ENCODE results near the gene PRMT9.

The PRMT9 gene

DNA sequence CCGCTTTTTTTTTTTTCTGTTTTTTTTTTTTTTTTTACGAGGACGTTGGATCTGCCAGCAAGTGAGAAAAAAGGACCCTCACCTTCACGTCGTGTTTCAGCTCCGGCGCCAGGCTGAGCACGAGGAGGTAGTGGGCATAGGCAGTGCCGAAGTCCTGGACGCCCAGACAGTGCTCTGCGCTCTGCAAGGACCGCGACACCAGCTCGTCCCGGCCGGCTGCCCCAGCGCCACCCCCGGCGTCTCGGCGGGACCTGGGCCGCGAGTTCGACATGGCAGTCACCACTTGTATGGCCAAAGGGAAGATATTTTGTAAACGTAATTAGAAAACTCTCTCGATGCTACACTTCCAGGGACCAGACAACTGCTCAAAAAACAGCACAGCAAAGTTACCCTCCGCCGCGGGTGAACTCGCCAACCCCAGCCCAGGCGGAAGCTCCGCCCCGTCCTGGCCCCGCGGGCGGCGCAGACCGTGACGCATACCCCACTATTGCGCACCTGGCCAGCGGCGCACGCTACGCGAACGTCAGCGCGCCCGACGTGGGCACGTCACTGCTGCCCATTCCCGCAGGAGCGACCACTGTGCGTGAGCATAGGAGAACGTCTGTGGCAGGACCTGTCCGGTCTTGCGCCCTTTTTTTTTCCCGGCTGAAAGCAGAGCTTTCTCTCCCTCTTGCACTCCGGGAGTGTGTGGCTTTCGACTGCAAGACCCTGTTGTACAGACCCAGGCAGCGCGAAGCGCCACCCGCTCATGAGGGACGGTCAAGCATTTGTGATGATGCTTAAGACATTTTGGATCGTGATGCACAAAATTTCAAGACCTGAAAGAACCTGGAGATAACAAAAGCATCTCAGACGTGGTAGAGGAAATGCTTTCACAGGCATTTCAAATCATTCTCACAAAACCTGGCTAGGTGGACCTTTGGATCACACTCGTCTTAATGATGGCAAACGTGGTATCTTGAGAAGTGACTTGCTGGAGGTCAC lies at the start of gene PRMT9:
TSS of gene PRMT9 (minus strand) at position 447 of the 984 bp plus-strand sequence. CDS start at position 271, 176 bp downstream.
- DNase-seq (ENCODE audit: low read depth in 2 of 2), result peak; percentile 68 to 82

DNA sequence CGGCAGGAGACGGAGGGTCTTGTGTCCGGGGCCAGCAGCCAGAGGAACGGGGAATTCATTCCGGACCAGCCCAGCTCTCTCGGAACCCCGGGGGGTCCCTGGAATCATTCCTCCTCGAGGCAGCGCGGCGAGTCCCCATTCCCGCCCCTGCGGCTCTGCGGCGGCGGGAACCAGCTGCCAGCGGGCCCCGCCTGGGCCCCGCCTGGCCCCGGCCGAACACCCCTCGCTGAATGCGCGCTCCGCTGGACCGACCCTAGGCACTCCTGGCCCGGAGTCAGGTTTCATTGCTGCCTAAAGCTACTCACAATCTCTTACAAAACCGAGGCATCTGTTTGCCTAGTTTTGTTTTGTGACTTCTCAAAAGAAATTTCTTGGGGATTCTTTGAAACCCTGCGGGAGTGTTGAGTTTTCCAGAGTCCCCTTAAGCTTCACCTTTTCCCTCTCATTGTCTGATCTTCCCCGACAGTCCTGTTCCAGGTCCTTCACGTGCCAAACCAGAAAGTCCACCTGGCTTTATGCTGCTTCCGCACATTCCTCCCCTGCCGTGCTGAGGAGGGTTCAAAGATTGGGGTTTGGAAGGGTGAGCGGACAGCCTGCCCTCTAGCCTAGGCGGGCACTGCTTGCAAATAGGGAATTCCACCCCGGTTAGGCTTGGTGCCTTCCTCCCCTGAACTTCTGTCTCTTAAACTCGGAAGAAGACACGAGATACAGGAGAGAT lies 48.7 kb upstream of the PRMT9 start:
- no peak for DNase-seq (ENCODE audit: low read depth in 2 of 2)

DNA sequence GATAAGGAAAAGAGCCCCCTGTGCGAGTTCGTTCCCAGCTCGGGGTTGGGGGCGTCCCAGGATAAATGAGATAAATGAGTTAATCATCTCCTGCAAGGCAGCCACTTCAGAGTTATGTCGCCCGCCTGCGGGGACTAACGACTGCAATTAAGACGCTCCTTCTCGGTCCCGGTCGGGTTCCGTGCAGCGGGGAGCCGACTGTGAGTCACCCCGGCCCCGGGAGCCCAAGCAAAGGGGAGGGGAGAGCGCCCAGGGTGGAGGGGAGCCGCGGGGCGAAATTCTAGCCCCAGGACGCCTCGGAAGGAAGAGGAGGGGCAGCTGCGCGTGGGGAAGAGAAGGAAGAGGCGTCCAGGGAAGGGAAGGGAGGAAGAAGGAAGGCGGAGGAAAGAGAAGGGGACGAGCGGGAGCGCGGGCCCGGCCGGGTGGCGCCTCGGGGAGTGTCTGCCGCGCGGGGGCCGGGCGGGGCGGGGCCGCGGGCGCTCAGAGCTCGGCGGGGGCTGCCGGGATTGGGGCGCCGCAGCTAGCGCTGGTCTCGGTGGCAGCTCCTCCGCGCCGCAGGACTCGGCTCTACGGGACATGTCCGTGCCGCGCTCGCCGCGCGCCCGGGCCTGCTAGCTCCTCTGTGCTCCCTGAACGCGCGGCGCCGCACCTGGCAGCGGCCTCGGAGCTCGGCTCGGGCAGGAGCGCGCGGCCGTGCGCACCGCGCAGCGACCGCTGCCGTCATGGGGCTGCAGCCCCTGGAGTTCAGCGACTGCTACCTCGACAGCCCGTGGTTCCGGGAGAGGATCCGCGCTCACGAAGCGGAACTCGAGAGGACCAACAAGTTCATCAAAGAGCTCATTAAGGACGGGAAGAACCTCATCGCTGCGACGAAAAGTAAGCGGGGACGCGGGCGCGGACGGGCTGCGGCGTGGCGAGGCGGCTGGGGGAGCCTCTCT lies 47.9 kb upstream of the PRMT9 start, which contains the start of gene ARHGAP10:
TSS of gene ARHGAP10 (plus strand) at position 509 of the 938 bp plus-strand sequence. CDS start at position 723, 214 bp downstream.
- peak; percentile 38 to 58 for DNase-seq (ENCODE audit: low read depth in 2 of 2)

DNA sequence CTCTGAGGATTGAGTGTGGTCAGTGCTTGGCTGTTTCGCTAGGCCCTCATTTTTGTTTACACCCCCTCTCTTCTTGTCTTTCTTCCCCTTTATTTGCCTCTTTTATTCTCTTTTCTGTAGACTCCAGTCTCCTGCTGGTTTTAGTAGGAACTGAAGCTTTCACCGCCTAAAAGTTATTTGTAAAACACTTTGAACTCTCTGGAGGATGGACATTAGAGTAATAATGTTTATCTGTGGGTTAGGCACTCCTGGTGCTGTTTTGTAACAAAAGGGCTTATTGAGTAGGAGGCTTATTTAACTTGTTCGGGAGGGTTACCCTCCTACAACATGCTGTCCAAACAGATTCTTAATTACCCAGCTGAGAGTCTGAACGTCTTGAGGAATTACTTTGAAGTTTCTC lies 46.4 kb upstream of the PRMT9 start:
- DNase-seq (ENCODE audit: low read depth in 2 of 2), result no peak

DNA sequence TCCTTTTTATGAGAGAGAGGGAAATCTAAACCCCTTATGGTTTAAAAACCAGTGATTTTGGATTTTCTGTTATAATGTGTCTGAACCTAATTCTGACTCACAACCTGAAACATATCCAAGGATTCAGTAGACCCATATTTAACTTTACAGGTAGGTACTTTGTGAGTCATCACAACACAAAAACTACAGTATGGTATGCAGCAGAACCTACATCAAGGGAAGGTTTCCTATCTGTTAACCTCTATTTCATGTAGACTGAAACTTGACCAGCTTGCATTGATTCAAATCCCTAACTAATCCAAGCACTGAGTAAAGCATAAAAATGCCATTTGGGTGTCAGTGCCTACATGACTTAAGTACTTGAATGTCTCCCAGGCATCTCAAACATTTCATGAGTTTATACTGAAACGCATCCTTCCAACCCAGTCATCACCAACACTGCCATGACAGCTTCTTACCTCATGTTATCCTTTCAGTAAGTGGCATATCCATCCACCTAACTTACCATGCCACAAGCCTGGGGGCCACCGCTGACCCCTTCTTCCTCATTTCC lies 43.6 kb upstream of the PRMT9 start:
- no peak for DNase-seq (ENCODE audit: low read depth in 2 of 2)

DNA sequence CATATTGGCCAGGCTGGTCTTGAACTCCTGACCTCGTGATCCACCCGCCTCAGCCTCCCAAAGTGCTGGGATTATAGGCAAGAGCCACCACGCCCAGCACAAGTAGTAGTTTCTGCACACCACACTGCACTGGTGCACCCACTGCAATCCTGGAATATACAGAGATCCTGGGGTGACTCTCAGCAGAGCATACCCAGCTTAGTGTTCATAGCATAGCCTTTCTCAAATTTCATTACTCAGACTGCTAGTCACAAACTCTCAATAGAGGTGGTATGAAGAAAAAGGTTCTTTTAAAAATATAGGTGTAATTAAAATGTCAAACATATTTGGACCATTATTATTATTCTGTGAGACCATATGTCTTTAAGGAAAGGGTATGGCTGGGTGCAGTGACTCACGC lies 41.7 kb upstream of the PRMT9 start:
- DNase-seq (ENCODE audit: low read depth in 2 of 2), result no peak

DNA sequence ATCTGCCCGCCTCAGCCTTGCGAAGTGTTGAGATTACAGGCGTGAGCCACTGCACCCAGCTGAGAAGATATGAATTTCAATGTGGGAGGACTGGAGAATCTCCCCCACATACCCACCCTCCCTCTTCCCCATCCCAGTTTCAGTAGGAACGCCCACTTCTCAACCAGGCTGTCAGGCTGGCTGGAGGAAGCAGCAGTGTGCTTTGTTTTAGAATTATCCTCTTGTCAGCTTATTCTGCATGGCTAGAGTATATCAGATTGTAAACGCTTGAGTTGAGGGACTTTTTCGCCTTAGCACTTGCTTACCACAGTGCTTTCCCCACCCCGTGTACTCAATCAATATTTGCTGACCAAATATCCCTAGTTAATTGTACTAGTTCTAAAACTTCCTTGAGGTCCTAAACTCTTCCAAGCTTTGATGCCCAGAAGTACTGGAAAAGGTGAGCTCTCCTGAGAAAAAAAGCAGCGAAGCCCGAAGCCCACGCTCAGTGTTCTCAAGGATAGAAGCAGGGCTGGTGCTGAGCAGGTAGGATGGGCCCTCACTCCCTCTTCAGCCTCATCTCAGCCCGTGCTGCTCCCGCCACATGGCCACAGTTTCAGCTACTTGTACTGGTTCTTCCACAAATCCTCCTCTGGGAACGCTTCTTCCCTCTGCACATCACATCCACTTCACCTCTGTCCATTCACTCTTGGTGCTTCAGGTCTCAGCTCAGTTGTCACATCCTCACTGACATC lies 40.7 kb upstream of the PRMT9 start:
- no peak for DNase-seq (ENCODE audit: low read depth in 2 of 2)

DNA sequence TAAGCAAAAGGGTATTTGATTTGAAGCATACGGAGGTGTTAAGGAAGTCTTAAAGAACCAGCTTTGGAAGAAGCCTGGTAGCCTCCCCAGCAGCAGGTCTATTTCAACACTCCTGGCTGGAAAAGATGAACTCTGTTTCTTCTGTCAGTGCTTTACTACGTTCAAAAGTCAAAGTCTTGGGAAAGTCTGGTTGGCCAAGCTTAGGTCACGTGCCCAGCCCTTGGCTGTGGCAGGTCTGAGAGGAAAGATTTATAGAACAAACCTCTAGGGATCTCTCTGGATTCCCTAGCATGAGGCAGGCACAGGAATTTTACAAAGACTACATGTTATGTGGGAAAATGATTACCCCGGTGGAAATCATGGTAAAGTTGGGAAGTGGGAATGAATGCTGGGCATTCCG lies 39.4 kb upstream of the PRMT9 start:
- no peak for DNase-seq (ENCODE audit: low read depth in 2 of 2)

DNA sequence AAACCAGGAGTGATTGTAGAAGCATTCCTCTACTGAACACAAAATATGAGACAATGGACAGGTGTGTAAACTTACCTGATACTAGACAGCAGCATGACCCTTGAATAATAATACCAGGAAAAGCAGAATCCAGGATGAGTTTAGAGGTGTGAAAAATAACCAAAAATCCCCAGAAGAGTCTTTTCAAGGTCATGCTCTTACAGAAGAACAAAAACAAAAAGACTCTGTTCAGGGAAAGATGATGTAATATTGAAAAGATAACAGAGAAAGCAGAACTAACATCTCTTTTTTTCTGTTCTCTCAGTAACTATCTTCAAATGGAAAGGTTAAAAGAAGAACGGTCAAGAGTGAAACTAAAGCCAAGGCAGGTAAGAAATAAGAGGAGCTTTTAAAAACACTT lies 33.9 kb upstream of the PRMT9 start:
- no peak for DNase-seq (ENCODE audit: low read depth in 2 of 2)

DNA sequence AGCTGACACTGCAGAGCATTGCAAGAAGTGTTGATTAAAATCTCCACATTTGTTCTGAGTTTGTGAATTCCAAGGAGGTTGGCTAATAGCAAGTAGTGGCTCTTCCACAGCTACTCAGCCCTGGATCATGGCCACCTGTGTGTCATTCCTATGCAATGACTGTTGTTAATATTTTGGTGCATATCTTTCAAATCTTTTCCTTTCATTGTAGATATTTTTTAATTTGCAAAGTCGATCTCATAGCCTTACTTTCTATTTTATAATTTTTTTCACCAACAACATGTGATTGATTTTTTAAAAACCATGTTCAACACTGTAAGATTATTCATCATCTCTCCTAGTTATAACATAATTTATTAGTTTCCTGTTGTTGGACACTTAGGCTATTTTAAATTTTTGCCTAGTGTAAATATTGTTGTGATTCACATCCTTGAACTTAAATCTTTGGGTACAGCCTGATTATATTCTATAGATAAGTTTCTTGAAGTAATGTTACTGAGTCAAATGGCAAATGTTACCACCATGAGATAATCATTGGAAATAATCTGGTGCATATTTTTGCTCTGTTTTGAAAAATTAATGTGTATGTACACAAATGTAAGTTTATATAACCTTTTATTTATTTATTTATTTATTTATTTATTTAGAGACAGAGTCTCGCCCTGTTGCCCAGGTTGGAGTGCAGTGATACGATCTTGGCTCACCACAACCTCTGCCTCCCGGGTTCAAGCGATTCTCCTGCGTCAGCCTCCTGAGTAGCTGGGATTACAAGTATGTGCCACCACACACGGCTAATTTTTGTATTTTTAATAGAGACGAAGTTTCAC lies 30.8 kb upstream of the PRMT9 start:
- no peak for DNase-seq (ENCODE audit: low read depth in 2 of 2)

DNA sequence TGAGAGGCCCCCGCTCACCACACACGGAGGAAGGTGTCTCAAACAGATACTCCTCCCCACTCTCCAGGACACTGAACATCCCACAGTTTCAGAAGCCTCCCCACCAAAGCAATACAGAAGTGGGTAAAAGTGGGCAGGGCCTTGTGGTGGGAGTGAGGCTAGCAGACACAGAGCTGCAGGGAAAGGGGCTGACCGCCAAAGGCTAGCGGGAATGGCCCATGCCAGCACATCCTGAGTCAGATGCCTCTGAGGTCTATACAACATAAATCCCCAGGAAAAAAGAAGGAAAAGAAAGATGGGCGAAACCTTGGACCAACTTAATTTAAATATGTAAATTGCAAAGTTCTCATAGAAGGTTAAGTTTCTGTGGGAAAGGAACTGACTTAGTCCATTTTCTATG lies 26.0 kb upstream of the PRMT9 start:
- no peak for DNase-seq (ENCODE audit: low read depth in 2 of 2)

DNA sequence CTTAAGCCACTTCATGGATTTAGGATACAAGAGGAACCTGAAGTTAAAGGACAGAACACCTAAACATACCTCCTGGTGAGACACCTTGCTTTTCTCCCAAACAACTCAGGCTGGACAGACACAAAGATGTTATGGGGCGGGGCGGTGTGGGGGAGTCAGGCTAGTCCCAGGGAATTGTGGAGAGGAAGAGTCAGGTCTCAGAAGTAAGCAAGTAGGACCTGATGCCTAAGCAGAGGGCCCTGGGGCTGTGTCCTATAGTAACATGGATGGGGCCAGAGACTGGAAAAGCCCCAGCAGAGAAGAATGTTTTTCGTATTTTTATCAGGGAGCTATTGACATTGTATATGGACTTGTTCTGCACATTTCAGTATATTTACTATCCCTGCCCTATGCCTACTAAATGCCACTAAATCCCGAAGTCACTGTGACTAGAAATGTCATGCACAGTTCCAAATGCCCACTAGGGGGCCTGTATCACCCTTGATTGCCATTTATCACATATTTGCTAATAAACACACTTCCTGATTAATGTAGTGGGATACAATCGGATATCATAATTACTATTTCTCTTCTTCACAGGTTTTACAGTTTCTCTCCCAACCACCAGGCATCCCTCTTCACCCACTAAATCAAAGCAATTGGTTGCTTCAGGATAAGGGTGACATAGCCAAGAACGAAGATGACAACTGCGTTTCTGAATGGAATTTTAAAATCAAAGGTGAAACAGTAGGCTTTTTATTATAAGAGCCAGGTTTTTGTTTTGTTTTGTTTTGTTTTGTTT lies 24.1 kb upstream of the PRMT9 start:
- peak in 1 of 2 donors; percentile 24 for DNase-seq (ENCODE audit: low read depth in 2 of 2)

DNA sequence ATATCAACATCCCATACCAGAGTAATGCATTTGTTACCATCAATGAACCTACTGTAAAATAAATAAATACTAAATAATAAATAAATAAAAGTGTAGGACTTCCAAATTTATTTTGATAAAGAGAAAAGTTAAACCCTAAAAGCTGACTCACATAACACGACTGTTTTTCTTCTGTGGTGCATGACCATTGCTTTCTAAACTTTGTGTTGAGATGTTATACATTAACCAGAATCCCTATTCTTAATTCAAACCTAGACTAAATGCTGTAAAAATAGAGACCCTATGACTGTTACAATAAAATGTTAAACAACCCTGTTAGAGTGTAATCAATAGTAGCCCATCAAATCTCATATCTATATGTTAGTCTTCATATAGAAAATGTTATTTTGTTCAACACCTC lies 20.9 kb upstream of the PRMT9 start:
- no peak for DNase-seq (ENCODE audit: low read depth in 2 of 2)

DNA sequence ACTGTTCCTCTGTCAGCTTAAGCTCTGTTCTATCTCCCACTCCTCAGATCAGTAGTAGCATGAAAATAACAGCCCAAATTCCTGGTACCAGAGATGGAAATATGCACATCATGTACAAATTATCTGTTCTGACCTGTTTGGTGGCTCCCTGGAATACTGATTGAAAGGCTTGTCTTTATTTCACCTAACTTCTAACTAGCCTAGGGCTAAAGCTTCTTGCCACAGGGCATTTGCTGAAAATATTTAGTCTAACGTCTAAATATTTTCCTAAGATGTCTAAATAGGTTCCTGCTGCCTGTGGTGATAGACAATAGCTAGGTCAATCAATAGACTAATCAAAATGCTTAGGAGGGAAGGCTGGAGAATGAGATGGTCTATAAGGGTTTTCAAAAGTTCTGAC lies 12.9 kb upstream of the PRMT9 start:
- DNase-seq (ENCODE audit: low read depth in 2 of 2), result no peak

DNA sequence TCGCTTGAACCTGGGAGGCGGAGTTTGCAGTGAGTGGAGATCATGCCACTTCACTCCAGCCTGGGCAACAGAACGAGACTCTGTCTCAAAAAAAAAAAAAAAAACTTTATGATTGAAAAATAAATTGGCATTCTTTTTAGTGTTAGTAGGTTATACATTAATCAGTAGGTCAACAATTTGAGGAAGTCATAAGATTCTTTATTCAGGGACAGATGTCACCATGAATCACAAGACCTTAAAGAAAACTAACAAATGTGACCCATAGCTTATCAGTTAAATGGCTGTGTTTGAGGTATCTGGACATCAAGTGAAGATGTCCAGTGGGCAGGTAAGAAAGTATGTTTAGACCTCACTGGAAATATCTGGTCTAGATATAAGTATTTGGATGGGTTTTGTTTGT lies 9.3 kb upstream of the PRMT9 start:
- DNase-seq (ENCODE audit: low read depth in 2 of 2), result no peak

DNA sequence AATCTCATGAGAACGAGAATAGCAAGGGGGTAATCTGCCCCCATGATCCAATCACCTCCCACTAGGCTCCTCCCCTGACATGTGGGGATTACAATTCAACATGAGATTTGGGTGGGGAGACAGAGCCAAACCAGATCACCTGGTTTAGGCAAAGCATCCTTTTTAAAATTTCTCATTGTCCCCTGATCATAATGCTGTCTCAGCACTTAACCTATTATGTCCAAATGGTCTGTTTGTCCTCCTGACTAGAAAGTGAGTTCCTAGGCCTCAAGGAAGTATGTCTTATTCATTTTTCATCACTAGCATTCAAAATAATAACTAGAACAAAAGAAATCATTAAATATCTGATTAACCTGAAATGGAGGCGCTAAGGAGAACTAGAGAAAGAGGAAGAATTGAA lies 7.9 kb upstream of the PRMT9 start:
- no peak for DNase-seq (ENCODE audit: low read depth in 2 of 2)

DNA sequence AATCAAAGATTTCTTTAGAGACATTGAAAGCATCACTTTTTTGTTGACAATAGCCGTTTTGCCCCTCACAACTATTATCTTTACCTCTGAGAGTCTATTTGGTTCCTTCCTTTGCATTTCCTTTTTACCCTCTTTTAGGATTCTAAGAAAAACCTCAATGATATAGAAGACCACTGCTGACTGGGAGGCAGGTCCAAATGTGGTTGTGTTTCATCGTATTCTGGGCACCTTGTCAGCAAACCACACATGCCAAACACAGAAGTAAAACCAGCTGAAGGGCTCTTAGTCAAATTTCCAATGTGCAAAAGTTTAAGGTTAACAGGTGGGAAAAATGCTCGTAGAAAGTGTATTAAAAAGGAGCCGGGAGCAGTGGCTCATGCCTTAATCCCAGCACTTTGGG lies 5.1 kb upstream of the PRMT9 start:
- DNase-seq (ENCODE audit: low read depth in 2 of 2), result no peak

DNA sequence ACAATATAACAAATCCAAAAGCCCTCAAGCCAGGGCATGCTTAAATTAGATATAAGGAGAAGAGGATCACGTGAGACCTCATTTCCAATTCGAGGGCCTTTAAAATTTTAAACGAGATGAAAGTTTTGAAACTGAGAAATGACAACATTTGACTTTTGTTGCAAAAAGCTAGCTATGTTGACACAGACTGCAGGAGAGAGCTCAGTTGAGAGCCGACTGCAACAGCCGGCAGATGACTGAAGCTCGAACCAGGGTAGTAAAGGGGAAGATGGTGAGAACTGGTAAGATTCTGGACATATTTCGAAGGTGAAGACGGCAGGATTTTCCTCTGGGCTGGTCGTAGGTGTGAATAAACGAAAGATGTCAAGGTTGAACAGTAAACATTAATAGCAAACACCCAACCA lies 773 bp downstream of the PRMT9 start:
- no peak for DNase-seq (ENCODE audit: low read depth in 2 of 2)

DNA sequence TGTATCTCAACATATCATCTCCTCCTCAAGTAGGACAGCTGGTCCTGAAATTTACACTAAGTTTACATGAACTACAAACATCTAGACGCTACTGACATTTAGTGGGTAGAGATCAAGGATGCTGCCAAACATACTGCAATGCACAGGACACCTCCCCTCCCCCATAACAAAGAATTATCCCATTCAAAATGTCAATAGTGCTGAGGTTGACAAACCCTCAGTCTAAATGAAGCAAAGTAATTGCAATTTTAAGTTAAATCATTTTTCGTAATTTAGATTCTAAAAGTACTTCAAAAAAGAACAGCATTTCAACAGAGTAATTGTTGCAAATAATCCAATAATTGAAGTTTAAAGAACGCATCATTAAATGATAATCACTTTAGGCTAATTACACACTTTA lies 1.2 kb downstream of the PRMT9 start:
- no peak for DNase-seq (ENCODE audit: low read depth in 2 of 2)

Data from stimulated activated CD4-positive, alpha-beta T cell treated with anti-CD3 and anti-CD28 coated beads, Interleukin-15, amount 100 ng/mL, for 48 hours (primary cell).